RWPE1 (cell line): ENCODE measurements around the gene NFATC2.

Experiments
- CTCF ChIA-PET: fragments of 350-600 bp; sonication (Branson Sonifier 250); formaldehyde crosslinking; extraction: SDS; loops from one replicate; lab custom pipeline; 2021; lab: Yijun Ruan, JAX
- POLR2A ChIA-PET: fragments of 400-600 bp; formaldehyde crosslinking; extraction: SDS; loops from one replicate; lab custom pipeline; 2020; ENCODE audit warnings: antibody characterized with exemption; ENCODE audit not compliant: low non-redundant PET; lab: Yijun Ruan, JAX
- DNase-seq: peaks from one replicate; pipeline ENCODE4 v3.0.0; 2012; ENCODE audit warnings: low spot score
- H3K27ac ChIP-seq: fragments of 450-650 bp; 2 replicates; pipeline ENCODE4 v1.5.1; 2017
- TF ChIP-seq, protein P1 (sequence below): fragments of 450-650 bp; conservative IDR thresholded peaks from 2 replicates; pipeline ENCODE4 v1.5.1; 2017; ENCODE audit warnings: low read depth, mild to moderate bottlenecking

The NFATC2 gene

GRCh38 chr20:51584737-51585136, 42.2 kb upstream of the NFATC2 start:
- H3K27ac ChIP-seq: no peak overlapping the region
- POLR2A ChIA-PET: no interaction called here
- DNase-seq: no peak
- TF ChIP-seq, protein P1, sequence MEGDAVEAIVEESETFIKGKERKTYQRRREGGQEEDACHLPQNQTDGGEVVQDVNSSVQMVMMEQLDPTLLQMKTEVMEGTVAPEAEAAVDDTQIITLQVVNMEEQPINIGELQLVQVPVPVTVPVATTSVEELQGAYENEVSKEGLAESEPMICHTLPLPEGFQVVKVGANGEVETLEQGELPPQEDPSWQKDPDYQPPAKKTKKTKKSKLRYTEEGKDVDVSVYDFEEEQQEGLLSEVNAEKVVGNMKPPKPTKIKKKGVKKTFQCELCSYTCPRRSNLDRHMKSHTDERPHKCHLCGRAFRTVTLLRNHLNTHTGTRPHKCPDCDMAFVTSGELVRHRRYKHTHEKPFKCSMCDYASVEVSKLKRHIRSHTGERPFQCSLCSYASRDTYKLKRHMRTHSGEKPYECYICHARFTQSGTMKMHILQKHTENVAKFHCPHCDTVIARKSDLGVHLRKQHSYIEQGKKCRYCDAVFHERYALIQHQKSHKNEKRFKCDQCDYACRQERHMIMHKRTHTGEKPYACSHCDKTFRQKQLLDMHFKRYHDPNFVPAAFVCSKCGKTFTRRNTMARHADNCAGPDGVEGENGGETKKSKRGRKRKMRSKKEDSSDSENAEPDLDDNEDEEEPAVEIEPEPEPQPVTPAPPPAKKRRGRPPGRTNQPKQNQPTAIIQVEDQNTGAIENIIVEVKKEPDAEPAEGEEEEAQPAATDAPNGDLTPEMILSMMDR: no peak
- CTCF ChIA-PET: no interaction called here

DNA sequence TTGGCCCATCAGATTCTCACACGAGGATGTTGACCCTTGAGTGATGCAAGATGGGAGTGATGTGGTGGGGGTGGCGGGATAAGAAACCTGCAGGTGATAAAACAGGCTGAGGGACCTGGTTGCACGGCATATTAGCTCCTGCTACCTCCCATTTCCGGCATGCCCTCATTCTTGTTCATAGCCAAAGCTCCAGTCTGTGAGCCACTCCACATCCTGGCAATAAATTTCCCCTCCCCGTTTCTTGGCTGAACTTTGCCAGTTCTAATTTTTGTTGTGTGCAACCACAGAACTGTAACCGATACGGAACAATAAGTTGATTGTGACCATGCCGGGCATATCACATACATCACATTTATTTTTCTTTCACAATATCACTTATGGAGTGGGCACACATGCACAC, 41.6 kb upstream of the NFATC2 start:
- no peak for DNase-seq
- CTCF ChIA-PET: no interaction called here
- H3K27ac ChIP-seq: no peak overlapping the region
- POLR2A ChIA-PET: no interaction called here
- TF ChIP-seq, protein P1: no peak

GRCh38 chr20:51583499-51583898, 41.0 kb upstream of the NFATC2 start:
- CTCF ChIA-PET: interaction anchor here (0.7 kb wide), 1 partner anchor 212 kb away, joined by 3 read pairs; no protein-coding TSS in a partner anchor
- POLR2A ChIA-PET: interaction anchor here (0.6 kb wide), 1 partner anchor 119 kb away, joined by 4 read pairs; no protein-coding TSS in a partner anchor

DNA sequence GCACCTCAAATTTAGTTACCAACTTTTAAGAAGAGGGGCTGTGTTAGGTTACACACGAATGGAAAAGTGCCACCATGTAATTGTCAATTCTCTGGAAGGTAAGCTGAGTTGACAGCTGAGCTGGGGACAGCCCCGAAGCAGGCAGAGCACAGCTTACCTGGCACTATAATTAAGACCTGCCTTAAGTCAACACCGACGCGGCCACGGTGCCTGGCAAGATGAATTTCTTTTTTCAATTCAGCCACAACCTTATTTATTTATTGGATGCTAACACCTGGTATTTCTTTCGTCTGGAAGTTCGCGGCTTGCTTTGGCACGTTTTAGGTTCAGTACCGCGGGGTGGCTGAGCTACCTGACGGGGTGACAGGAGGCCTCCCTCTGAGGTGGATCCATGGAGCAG, 40.6 kb upstream of the NFATC2 start:
- H3K27ac ChIP-seq: no peak overlapping the region
- ChIA-PET POLR2A (interaction anchor here (0.6 kb wide), 1 partner anchor 119 kb away, joined by 4 read pairs; no protein-coding TSS in a partner anchor), CTCF (interaction anchor here (0.7 kb wide), 1 partner anchor 211 kb away, joined by 3 read pairs; no protein-coding TSS in a partner anchor)
- DNase-seq: no peak
- TF ChIP-seq, protein P1: no peak

More at GRCh38 chr20:51583499-51583898, 41.0 kb upstream of the NFATC2 start:
- no peak for DNase-seq
- H3K27ac ChIP-seq: no peak overlapping the region
- TF ChIP-seq, protein P1: no peak

DNA sequence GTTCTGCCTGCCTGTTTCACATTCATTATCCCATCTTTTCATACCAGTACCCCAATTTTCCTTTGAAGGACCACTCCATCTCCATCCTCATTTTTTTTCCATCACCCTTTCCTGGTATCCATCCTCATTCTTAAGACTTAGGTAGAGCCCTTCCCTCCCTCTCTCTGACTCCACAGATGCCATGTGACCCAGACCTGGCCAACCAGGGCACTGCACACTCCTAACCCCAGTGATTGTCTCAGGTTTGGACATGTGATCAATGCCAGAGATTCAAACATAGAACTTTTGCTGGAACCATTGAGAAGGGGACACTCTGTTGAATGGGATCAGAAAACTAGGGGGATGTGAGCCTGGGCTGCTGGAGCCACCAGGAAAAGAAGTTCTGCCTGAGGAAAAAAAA, 39.1 kb upstream of the NFATC2 start:
- H3K27ac ChIP-seq: no peak overlapping the region
- TF ChIP-seq, protein P1: no peak
- DNase-seq: no peak
- CTCF ChIA-PET: interaction anchor here (1.0 kb wide), 2 partner anchors 14 to 20 kb away, joined by 3 to 4 read pairs; no protein-coding TSS in a partner anchor
- POLR2A ChIA-PET: no interaction called here

DNA sequence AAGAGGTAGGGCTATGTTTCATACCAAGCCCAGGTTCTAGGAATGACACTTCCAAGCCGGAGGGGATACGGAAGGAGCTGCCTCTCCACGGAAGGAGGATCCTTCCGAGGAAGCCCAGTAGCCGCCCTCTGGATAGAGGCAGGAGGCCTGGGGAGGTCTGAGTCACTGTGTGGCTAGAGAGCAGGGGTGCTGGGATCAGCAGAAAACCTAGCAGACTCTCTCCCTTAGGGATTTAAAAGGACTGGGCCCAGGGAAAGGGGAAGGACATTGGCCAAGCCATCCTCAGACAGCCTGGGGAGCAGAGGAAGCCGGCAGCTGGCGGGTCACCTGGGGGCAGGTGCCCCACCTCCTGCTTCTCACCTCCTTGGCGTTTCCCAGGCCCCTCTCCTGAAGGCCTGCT, 36.6 kb upstream of the NFATC2 start:
- H3K27ac ChIP-seq: no peak overlapping the region
- ChIA-PET POLR2A (no interaction called here), CTCF (interaction anchor here (0.7 to 0.8 kb wide), 2 partner anchors 16 to 289 kb away, joined by 3 read pairs; no protein-coding TSS in a partner anchor)
- no peak for DNase-seq
- TF ChIP-seq, protein P1: no peak
